Natural killer cell treated with Interleukin-12 subunit alpha and Interleukin-12 subunit beta and Interleukin-15 and Interleukin-18, amount 100 ng/mL, for 72 hours (primary cell): ENCODE results near the gene MGAT4B. TPM values are rescaled to one million over a fixed set of nuclear protein-coding genes. Genes with fewer than 3 reads are reported as not detected.
"Not testable (repeated sequence)": the region's sequence is repeated elsewhere in the genome, so short reads cannot be mapped to it uniquely, and the experiment has no call there.

ENCODE experiments used
- ATAC-seq, 2 donors: fragments of 150-1000 bp; cut with Tn5 transposase in 1 of 2; sonication (Bioruptor Pico), chemical (Tn5 transposase) in 1 of 2; 2 replicates each; pipeline ENCODE4 v1.10.0; 2021
- DNase-seq: peaks from one replicate; pipeline ENCODE4 v3.0.0; 2022; ENCODE audit warnings: low spot score
- H3K27ac Mint-ChIP-seq, 2 donors: 1 replicate in 1 of 2; 2 replicates in 1 of 2; pipeline ENCODE4 v1.8.0; 2022; ENCODE audit warnings: mixed read lengths in 2 of 2, mild to moderate bottlenecking in 1 of 2, moderate library complexity in 1 of 2
- H3K27me3 Mint-ChIP-seq, 2 donors: 1 replicate in 1 of 2; 2 replicates in 1 of 2; pipeline ENCODE4 v1.8.0; 2022; ENCODE audit warnings: mixed read lengths in 2 of 2
- H3K36me3 Mint-ChIP-seq: one replicate; pipeline ENCODE4 v1.8.0; 2022; ENCODE audit warnings: mixed read lengths
- H3K4me1 Mint-ChIP-seq, 2 donors: 1 replicate in 1 of 2; 2 replicates in 1 of 2; pipeline ENCODE4 v1.8.0; 2022; ENCODE audit warnings: low read depth in 2 of 2, mixed read lengths in 2 of 2, mild to moderate bottlenecking in 1 of 2
- H3K4me3 Mint-ChIP-seq: one replicate; pipeline ENCODE4 v1.8.0; 2022; ENCODE audit warnings: mixed read lengths
- H3K9me3 Mint-ChIP-seq: 2 replicates; pipeline ENCODE4 v1.8.0; 2022; ENCODE audit warnings: mixed read lengths
- total RNA-seq, 2 donors: library from RNA; stranded (reverse); gene quantifications; one replicate each; pipeline ENCODE4 v1.2.3, GENCODE V29; 2022

MGAT4B gene
- total RNA-seq, 2 donors from 2014 or later, result 73.2 to 105 TPM

DNA sequence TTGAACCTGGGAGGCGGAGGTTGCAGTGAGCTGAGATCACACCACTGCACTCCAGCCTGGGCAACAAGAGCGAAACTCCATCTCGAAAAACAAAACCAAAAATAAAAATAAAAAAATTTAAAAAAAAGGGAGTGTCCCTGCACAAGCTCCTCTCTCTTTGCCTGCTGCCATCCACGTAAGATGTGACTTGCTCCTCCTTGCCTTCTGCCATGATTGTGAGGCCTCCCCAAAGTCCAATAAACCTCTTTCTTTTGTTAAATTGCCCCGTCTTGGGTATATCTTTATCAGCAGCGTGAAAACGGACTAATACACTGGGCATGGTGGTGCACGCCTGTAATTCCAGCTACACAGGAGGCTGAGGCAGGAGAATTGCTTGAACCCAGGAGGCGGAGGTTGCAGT, 17.4 kb downstream of the MGAT4B start:
- peaks cover 11 to 15% of the 10 kb centered on the region in 2 donors for H3K4me1 Mint-ChIP-seq
- not testable (repeated sequence) for H3K9me3 Mint-ChIP-seq, H3K36me3 Mint-ChIP-seq, H3K4me3 Mint-ChIP-seq, H3K27me3 Mint-ChIP-seq, ATAC-seq, DNase-seq
- peak overlapping the region in 1 of 2 donors; percentile 39 for H3K27ac Mint-ChIP-seq

GRCh38 chr5:179788193-179788854, 18.3 kb downstream of the MGAT4B start:
- no peak for ATAC-seq
- Mint-ChIP-seq H3K9me3 (no peaks in the 10 kb centered on the region), H3K4me1 (peaks cover 4 to 7% of the 10 kb centered on the region in 2 donors), H3K36me3 (no peaks in the 10 kb centered on the region), H3K4me3 (no peak overlapping the region), H3K27me3 (no peaks in the 10 kb centered on the region), H3K27ac (no peak overlapping the region)
- DNase-seq, result no peak

- no peaks in the 10 kb centered on the region for H3K4me1 Mint-ChIP-seq
- no peaks in the 10 kb centered on the region for H3K27me3 Mint-ChIP-seq
- no peak overlapping the region for H3K4me3 Mint-ChIP-seq
- no peaks in the 10 kb centered on the region for H3K36me3 Mint-ChIP-seq
- ATAC-seq (peak in 1 of 2 donors; percentile 10), DNase-seq (no peak)
- no peak overlapping the region for H3K27ac Mint-ChIP-seq
- no peaks in the 10 kb centered on the region for H3K9me3 Mint-ChIP-seq
Measured at GRCh38 chr5:179786861-179787260, 19.8 kb downstream of the MGAT4B start.

DNA sequence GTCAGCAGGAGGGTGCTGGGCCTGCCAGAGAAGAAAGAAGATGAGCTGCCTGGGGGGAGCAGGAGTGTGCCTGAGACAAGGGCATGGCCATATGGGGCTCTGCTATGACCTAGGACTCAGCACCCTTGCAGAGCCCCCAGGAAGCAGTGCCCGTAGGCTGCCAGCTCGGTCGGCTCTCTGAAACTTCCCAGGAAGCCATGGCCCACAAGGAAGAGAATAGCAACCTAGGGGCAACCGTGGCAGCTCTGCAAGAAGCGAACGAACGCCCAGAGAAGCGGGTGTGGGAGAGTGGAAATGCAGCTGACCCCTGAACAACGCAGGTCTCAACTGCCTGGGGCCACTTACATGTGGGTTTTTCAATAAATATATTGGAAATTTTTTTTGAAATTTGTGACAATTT, 23.5 kb downstream of the MGAT4B start:
- Mint-ChIP-seq H3K27ac (no peak overlapping the region), H3K9me3 (no peaks in the 10 kb centered on the region), H3K4me1 (peaks cover 7 to 12% of the 10 kb centered on the region in 2 donors), H3K4me3 (no peak overlapping the region), H3K36me3 (no peaks in the 10 kb centered on the region), H3K27me3 (no peaks in the 10 kb centered on the region)
- ATAC-seq (no peak), DNase-seq (no peak)

GRCh38 chr5:179781846-179782245, 24.8 kb downstream of the MGAT4B start:
- Mint-ChIP-seq H3K4me1 (peaks cover 13 to 17% of the 10 kb centered on the region in 2 donors), H3K36me3 (no peaks in the 10 kb centered on the region), H3K9me3 (no peaks in the 10 kb centered on the region), H3K27me3 (no peaks in the 10 kb centered on the region), H3K27ac (no peak overlapping the region), H3K4me3 (no peak overlapping the region)
- ATAC-seq, result no peak
- DNase-seq, result no peak

GRCh38 chr5:179780362-179780761, 26.3 kb downstream of the MGAT4B start:
- DNase-seq (no peak), ATAC-seq (no peak)
- H3K4me1 Mint-ChIP-seq, result peaks cover 13 to 17% of the 10 kb centered on the region in 2 donors
- H3K4me3 Mint-ChIP-seq, result no peak overlapping the region
- no peaks in the 10 kb centered on the region for H3K27me3 Mint-ChIP-seq
- peaks cover 4% of the 10 kb centered on the region for H3K36me3 Mint-ChIP-seq
- no peak overlapping the region for H3K27ac Mint-ChIP-seq
- no peaks in the 10 kb centered on the region for H3K9me3 Mint-ChIP-seq

- no peaks in the 10 kb centered on the region for H3K9me3 Mint-ChIP-seq
- ATAC-seq (no peak), DNase-seq (no peak)
- peaks cover 4% of the 10 kb centered on the region for H3K36me3 Mint-ChIP-seq
- peaks cover 13 to 17% of the 10 kb centered on the region in 2 donors for H3K4me1 Mint-ChIP-seq
- no peak overlapping the region for H3K4me3 Mint-ChIP-seq
- no peak overlapping the region for H3K27ac Mint-ChIP-seq
- no peaks in the 10 kb centered on the region for H3K27me3 Mint-ChIP-seq
Measured at GRCh38 chr5:179779826-179780225, 26.8 kb downstream of the MGAT4B start.

DNA sequence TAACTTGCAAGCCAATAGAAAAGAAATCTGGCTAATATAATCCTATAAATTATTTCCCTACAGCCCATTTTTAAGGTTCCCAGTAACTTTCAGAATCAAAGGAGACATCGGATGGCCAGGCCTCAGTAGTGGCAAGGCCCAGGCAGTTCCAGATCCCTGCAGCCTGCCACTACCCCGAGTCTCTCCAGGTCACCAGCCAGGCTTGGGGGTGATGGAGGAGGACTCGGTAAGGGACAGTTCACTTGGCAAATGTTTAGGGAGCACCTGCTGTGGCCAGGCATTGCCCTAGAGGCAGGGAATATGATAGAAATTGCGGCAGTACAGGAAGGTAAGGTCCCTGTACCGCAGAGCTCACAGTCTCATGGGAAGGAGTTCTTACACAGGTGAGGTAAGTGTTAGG, 28.1 kb downstream of the MGAT4B start:
- no peaks in the 10 kb centered on the region for H3K9me3 Mint-ChIP-seq
- no peaks in the 10 kb centered on the region for H3K27me3 Mint-ChIP-seq
- peaks cover 4% of the 10 kb centered on the region for H3K36me3 Mint-ChIP-seq

DNA sequence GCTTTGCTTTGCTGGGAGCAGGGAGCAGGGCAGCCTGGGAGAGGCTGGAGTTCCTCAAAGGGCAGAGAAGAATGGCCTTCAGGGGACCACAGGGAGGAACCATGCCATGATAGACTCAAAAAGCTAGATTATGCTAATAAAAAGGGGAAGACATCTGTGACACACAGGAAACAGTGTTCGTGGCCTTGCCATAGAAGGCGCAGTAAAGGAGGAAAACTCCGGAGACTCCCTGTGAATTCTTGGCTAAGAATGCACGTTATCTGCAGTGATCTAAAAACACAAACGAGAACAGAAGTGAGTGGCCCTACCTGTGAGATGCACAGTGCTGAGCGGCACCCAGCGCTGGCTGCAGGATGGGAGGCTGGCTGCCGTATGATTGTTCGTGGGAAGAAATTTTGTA, 28.8 kb downstream of the MGAT4B start:
- DNase-seq (no peak), ATAC-seq (no peak)
- Mint-ChIP-seq H3K36me3 (peaks cover 10% of the 10 kb centered on the region), H3K9me3 (no peaks in the 10 kb centered on the region), H3K27ac (peak overlapping the region in 1 of 2 donors; percentile 18), H3K4me3 (no peak overlapping the region), H3K4me1 (peaks cover 13 to 21% of the 10 kb centered on the region in 2 donors), H3K27me3 (no peaks in the 10 kb centered on the region)

More for the DNA sequence above, 28.1 kb downstream of the MGAT4B start:
- Mint-ChIP-seq H3K27ac (no peak overlapping the region), H3K4me3 (no peak overlapping the region), H3K4me1 (peaks cover 13 to 17% of the 10 kb centered on the region in 2 donors)
- no peak for DNase-seq
- ATAC-seq, result no peak

DNA sequence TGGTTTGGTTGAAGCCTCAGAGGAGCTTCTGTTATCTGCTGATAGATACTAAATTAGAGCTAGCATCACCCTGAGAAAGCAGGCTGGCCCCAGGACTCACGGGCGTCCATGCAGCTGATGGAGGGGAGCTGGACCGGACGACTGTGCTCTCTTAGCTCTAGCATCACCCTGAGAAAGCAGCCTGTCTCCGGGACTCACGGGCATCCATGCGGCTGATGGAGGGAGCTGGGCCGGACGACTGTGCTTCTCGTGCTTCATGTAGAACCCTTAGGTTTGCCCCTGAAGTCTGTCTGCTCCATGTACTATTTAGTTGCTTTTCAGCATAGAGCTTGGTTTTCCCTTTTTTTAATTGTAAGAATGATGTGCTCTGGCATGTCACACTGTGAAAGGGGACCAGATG, 29.2 kb downstream of the MGAT4B start:
- DNase-seq, result no peak
- H3K4me3 Mint-ChIP-seq, result no peak overlapping the region
- H3K4me1 Mint-ChIP-seq, result peaks cover 13 to 21% of the 10 kb centered on the region in 2 donors
- no peaks in the 10 kb centered on the region for H3K9me3 Mint-ChIP-seq
- peak overlapping the region in 1 of 2 donors; percentile 18 for H3K27ac Mint-ChIP-seq
- no peaks in the 10 kb centered on the region for H3K27me3 Mint-ChIP-seq
- ATAC-seq, result no peak
- H3K36me3 Mint-ChIP-seq, result peaks cover 10% of the 10 kb centered on the region

GRCh38 chr5:179776411-179776938, 30.2 kb downstream of the MGAT4B start:
- ATAC-seq, result no peak

DNA sequence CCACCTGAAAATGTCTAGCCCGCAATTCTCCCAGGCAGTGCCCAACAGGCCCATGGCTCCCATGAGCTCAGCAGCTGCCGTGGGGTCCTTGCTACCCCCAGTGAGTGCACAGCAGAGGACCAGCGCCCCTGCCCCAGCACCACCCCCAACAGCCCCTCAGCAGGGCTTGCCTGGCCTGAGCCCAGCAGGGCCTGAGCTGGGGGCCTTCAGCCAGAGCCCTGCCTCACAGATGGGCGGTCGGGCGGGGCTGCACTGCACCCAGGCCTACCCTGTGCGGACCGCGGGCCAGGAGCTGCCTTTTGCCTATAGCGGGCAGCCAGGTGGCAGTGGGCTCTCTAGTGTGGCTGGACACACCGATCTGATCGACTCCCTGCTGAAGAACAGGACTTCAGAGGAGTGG, 32.2 kb downstream of the MGAT4B start:
- Mint-ChIP-seq H3K36me3 (peaks cover 10% of the 10 kb centered on the region), H3K27me3 (no peaks in the 10 kb centered on the region), H3K4me1 (peaks cover 13 to 20% of the 10 kb centered on the region in 2 donors), H3K4me3 (no peak overlapping the region), H3K27ac (no peak overlapping the region), H3K9me3 (no peaks in the 10 kb centered on the region)
- ATAC-seq (peak in 1 of 2 donors; percentile 31), DNase-seq (no peak)

More at GRCh38 chr5:179776411-179776938, 30.2 kb downstream of the MGAT4B start:
- no peaks in the 10 kb centered on the region for H3K27me3 Mint-ChIP-seq
- H3K4me3 Mint-ChIP-seq, result no peak overlapping the region
- H3K36me3 Mint-ChIP-seq, result peaks cover 10% of the 10 kb centered on the region
- peaks cover 13 to 18% of the 10 kb centered on the region in 2 donors for H3K4me1 Mint-ChIP-seq
- H3K27ac Mint-ChIP-seq, result no peak overlapping the region
- DNase-seq, result no peak
- H3K9me3 Mint-ChIP-seq, result no peaks in the 10 kb centered on the region

- Mint-ChIP-seq H3K27ac (no peak overlapping the region), H3K9me3 (no peaks in the 10 kb centered on the region), H3K36me3 (peaks cover 10% of the 10 kb centered on the region), H3K4me1 (peaks cover 19 to 22% of the 10 kb centered on the region in 2 donors), H3K4me3 (no peak overlapping the region), H3K27me3 (no peaks in the 10 kb centered on the region)
- ATAC-seq (no peak), DNase-seq (no peak)
Measured at GRCh38 chr5:179773686-179774040, 33.0 kb downstream of the MGAT4B start.

GRCh38 chr5:179772351-179772750, 34.3 kb downstream of the MGAT4B start:
- H3K9me3 Mint-ChIP-seq, result no peaks in the 10 kb centered on the region
- no peaks in the 10 kb centered on the region for H3K27me3 Mint-ChIP-seq
- DNase-seq (no peak), ATAC-seq (no peak)
- H3K4me3 Mint-ChIP-seq, result no peak overlapping the region
- peak overlapping the region in 1 of 2 donors; percentile 8 for H3K27ac Mint-ChIP-seq
- peaks cover 10% of the 10 kb centered on the region for H3K36me3 Mint-ChIP-seq
- peaks cover 11 to 23% of the 10 kb centered on the region in 2 donors for H3K4me1 Mint-ChIP-seq
